Dendritic cell treated with granulocyte-macrophage colony-stimulating factor and Interleukin-4, amounts not matched to agents 40 ng/mL and 50 ng/mL, for 4 days (primary cell): ENCODE data around the gene GBE1.
A peak's percentile ranks its signal among the peaks of the same experiment; 100 is the strongest.
"Not testable (repeated sequence)": the region's sequence is repeated elsewhere in the genome, so short reads cannot be mapped to it uniquely, and the experiment has no call there.

Source experiments
- H3K27ac Mint-ChIP-seq: one replicate; pipeline ENCODE4 v1.8.0; 2022; ENCODE audit warnings: mild to moderate bottlenecking, mixed read lengths
- H3K27me3 Mint-ChIP-seq: one replicate; pipeline ENCODE4 v1.8.0; 2022; ENCODE audit warnings: mild to moderate bottlenecking, mixed read lengths
- H3K36me3 Mint-ChIP-seq: one replicate; pipeline ENCODE4 v1.8.0; 2022; ENCODE audit warnings: low read depth, mixed read lengths
- H3K4me1 Mint-ChIP-seq: one replicate; pipeline ENCODE4 v1.8.0; 2022; ENCODE audit warnings: low read depth, mixed read lengths
- H3K4me3 Mint-ChIP-seq: one replicate; pipeline ENCODE4 v1.8.0; 2022; ENCODE audit warnings: mild to moderate bottlenecking, moderate library complexity, mixed read lengths
- H3K9me3 Mint-ChIP-seq: one replicate; pipeline ENCODE4 v1.8.0; 2022; ENCODE audit warnings: mixed read lengths
- intact Hi-C: fragments of 100-400 bp; cut with micrococcal nuclease; formaldehyde crosslinking; loops from one replicate; pipeline ENCODE4 v1.15.0; 2022

Gene GBE1

DNA sequence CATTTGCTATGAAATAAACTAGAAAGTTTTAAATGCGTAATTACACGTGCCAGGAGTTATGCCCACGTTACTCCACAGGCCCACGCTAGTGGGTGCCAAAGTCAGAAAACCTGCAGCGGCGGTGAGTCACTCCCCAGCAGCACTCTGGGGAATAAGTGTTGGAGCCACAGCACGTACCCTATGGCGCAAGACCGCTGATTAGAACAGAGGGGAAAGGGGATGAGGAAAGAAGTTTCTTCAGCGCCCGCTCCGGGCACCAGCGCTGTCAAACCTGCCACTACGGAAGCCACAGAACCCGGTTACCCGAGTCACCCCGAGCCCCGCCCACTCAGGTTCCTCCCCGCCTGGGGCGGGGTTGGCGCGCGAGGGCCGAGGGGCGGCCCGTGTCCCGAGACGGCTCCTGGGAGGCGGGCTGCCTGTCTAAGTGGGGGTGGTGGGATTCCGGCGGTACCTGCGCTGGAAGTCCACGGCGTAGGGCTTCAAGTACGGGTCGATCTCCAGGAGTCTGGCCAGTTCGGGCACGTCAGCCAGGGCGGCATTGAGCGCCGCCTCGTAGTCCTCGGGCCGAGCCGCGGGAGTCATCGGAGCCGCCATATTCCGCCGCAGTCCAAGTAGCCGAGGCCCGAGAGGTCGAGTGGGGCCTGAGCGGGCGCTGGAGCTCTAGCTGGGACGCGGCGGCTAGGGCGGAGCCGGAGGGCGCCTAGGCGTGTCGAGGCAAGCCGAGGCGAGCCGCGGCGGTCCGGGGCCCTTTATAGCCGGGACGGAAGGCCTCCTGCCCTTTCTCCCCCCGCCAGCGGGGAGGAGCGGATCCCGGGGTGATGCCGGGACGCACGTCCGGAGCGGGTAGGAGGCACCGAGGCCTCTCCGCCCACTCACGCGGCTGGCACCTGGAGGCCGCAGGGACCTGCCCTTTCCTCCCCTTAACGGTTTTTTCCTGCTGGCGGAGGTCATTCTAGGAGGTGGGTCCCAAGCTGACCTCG, at the start of gene GBE1:
TSS of gene GBE1 (minus strand) at position 722 of the 980 bp plus-strand sequence. CDS start at position 594, 128 bp downstream.
- peak within 1 kb of the TSS; percentile 98 for H3K27ac Mint-ChIP-seq
- H3K4me3 Mint-ChIP-seq, result peak within 1 kb of the TSS; percentile 88
- H3K27me3 Mint-ChIP-seq, result no peaks in the 10 kb centered on the region
- peaks cover 26% of the 10 kb centered on the region for H3K4me1 Mint-ChIP-seq
- intact Hi-C loops, result loop anchor here (5.0 kb wide), 2 partner anchors 76 to 371 kb away; no protein-coding TSS in a partner anchor
- no peaks in the 10 kb centered on the region for H3K9me3 Mint-ChIP-seq
- peaks cover 29% of the 10 kb centered on the region for H3K36me3 Mint-ChIP-seq

DNA sequence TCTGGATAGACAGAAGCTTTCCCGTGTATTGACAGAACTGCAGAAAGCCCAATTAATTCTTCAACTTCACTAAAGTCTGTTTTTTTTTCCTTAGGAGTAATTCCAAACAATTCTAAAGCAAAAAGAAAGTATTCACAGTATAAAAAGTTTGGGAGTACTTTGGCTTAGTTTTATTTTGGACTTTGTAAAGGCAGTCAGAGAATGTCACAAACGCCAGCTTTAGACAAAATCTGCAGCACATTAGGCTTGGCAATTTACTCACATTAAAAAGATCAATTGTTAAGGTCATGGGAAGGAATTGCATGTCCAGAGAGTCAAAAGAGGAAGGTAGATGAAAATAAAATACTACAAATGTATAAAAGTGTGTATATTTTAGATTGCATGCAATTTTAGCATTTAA, 47.5 kb upstream of the GBE1 start:
- no peaks in the 10 kb centered on the region for H3K4me1 Mint-ChIP-seq

GRCh38 chr3:81799403-81799802, 38.0 kb upstream of the GBE1 start:
- Mint-ChIP-seq H3K9me3 (no peaks in the 10 kb centered on the region), H3K27me3 (no peaks in the 10 kb centered on the region), H3K27ac (no peak overlapping the region), H3K4me3 (no peak overlapping the region), H3K4me1 (no peaks in the 10 kb centered on the region), H3K36me3 (no peaks in the 10 kb centered on the region)
- intact Hi-C loops, result no loop called here

More for the DNA sequence above, 47.5 kb upstream of the GBE1 start:
- H3K27me3 Mint-ChIP-seq, result no peaks in the 10 kb centered on the region
- intact Hi-C loops, result no loop called here
- H3K27ac Mint-ChIP-seq, result no peak overlapping the region
- H3K36me3 Mint-ChIP-seq, result no peaks in the 10 kb centered on the region
- H3K4me3 Mint-ChIP-seq, result no peak overlapping the region
- peaks cover 17% of the 10 kb centered on the region for H3K9me3 Mint-ChIP-seq

- no peaks in the 10 kb centered on the region for H3K9me3 Mint-ChIP-seq
- no peak overlapping the region for H3K27ac Mint-ChIP-seq
- H3K4me1 Mint-ChIP-seq, result no peaks in the 10 kb centered on the region
- H3K4me3 Mint-ChIP-seq, result no peak overlapping the region
- intact Hi-C loops, result no loop called here
- no peaks in the 10 kb centered on the region for H3K36me3 Mint-ChIP-seq
- no peaks in the 10 kb centered on the region for H3K27me3 Mint-ChIP-seq
Observed at GRCh38 chr3:81793410-81793809, 32.0 kb upstream of the GBE1 start.

DNA sequence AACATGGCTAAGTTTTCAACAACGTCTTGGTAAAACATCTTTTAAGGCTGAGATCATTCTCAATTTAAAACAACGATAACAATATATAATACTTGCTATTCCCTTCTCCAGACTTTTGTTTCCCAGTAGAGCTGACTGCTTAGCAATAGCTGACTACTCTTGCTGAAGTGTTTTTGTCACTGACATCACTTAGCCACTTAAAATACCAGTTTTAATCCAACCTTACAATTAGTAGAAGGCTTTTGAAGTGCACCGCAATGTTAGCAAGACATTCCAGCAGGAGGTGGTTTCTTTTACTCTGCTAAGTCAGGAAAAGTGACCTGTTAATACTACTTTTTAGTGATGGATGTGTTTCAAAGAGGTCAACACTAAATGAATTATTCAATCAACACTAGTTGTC, 28.7 kb upstream of the GBE1 start:
- intact Hi-C loops, result no loop called here
- Mint-ChIP-seq H3K36me3 (no peaks in the 10 kb centered on the region), H3K9me3 (no peaks in the 10 kb centered on the region), H3K27me3 (no peaks in the 10 kb centered on the region), H3K27ac (no peak overlapping the region), H3K4me3 (no peak overlapping the region), H3K4me1 (no peaks in the 10 kb centered on the region)

DNA sequence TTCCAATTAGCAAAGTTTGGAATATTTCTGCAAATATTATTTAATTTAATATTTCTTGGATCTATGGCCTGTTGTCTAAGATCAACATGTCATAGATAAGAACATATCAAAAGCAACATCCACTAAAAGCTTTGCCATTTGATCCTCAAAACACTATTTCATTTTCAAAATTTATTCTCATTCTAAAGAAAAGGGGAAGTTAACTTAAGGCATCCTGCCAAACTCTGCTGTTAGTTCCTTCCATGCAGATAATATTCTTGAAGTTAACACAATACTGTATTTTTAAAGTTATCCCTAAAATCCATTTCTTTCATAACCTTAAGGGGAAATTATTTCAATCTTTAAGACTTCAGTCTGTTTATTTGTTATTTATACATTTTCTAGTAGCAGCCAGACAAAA, 28.2 kb upstream of the GBE1 start:
- no peaks in the 10 kb centered on the region for H3K36me3 Mint-ChIP-seq
- intact Hi-C loops, result no loop called here
- H3K27me3 Mint-ChIP-seq, result no peaks in the 10 kb centered on the region
- no peak overlapping the region for H3K4me3 Mint-ChIP-seq
- no peaks in the 10 kb centered on the region for H3K4me1 Mint-ChIP-seq
- no peaks in the 10 kb centered on the region for H3K9me3 Mint-ChIP-seq
- H3K27ac Mint-ChIP-seq, result no peak overlapping the region

GRCh38 chr3:81788610-81789009, 27.2 kb upstream of the GBE1 start:
- no peaks in the 10 kb centered on the region for H3K27me3 Mint-ChIP-seq
- intact Hi-C loops, result no loop called here
- no peak overlapping the region for H3K27ac Mint-ChIP-seq
- H3K36me3 Mint-ChIP-seq, result no peaks in the 10 kb centered on the region
- H3K9me3 Mint-ChIP-seq, result no peaks in the 10 kb centered on the region
- H3K4me1 Mint-ChIP-seq, result no peaks in the 10 kb centered on the region
- no peak overlapping the region for H3K4me3 Mint-ChIP-seq

GRCh38 chr3:81788044-81788443, 26.6 kb upstream of the GBE1 start:
- no peaks in the 10 kb centered on the region for H3K27me3 Mint-ChIP-seq
- peaks cover 3% of the 10 kb centered on the region for H3K9me3 Mint-ChIP-seq
- no peaks in the 10 kb centered on the region for H3K36me3 Mint-ChIP-seq
- no peak overlapping the region for H3K4me3 Mint-ChIP-seq
- intact Hi-C loops, result no loop called here
- H3K27ac Mint-ChIP-seq, result no peak overlapping the region
- peaks cover 1% of the 10 kb centered on the region for H3K4me1 Mint-ChIP-seq

- H3K4me3 Mint-ChIP-seq, result no peak overlapping the region
- peaks cover 5% of the 10 kb centered on the region for H3K4me1 Mint-ChIP-seq
- intact Hi-C loops, result no loop called here
- H3K36me3 Mint-ChIP-seq, result no peaks in the 10 kb centered on the region
- no peaks in the 10 kb centered on the region for H3K27me3 Mint-ChIP-seq
- no peak overlapping the region for H3K27ac Mint-ChIP-seq
- H3K9me3 Mint-ChIP-seq, result peaks cover 46% of the 10 kb centered on the region
Observed at GRCh38 chr3:81782585-81782984, 21.1 kb upstream of the GBE1 start.

- Mint-ChIP-seq H3K36me3 (no peaks in the 10 kb centered on the region), H3K9me3 (peaks cover 46% of the 10 kb centered on the region), H3K27me3 (no peaks in the 10 kb centered on the region), H3K4me1 (peaks cover 5% of the 10 kb centered on the region), H3K4me3 (no peak overlapping the region), H3K27ac (no peak overlapping the region)
- intact Hi-C loops, result no loop called here
Observed at GRCh38 chr3:81778678-81779182, 17.3 kb upstream of the GBE1 start.

GRCh38 chr3:81776643-81777042, 15.2 kb upstream of the GBE1 start:
- Mint-ChIP-seq H3K4me3 (no peak overlapping the region), H3K27me3 (no peaks in the 10 kb centered on the region), H3K4me1 (no peaks in the 10 kb centered on the region), H3K9me3 (peaks cover 28% of the 10 kb centered on the region), H3K27ac (no peak overlapping the region), H3K36me3 (no peaks in the 10 kb centered on the region)
- intact Hi-C loops, result no loop called here

- intact Hi-C loops, result no loop called here
- H3K4me1 Mint-ChIP-seq, result no peaks in the 10 kb centered on the region
- H3K27me3 Mint-ChIP-seq, result no peaks in the 10 kb centered on the region
- H3K36me3 Mint-ChIP-seq, result no peaks in the 10 kb centered on the region
- H3K9me3 Mint-ChIP-seq, result no peaks in the 10 kb centered on the region
- H3K27ac Mint-ChIP-seq, result no peak overlapping the region
- H3K4me3 Mint-ChIP-seq, result no peak overlapping the region
Observed at GRCh38 chr3:81770710-81771109, 9.3 kb upstream of the GBE1 start.

DNA sequence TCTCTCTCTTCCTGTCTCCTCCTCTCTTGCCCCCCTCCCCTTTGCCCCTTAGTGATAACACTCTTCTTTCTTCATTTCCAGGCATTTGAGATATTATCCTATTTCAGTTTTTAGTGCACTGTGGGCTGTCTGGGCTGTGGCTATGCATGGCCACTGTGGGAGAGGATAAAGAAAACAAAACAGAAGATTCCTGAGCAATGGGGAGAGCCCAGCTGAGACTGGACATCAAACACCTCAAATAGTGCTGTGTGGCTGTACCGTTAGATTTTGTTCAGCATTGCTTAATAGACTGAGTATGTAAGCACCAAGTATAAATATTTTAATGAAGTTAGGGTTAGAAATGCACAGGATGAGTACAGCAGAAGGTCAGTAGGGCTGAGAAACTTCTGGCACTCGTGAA, 7.9 kb upstream of the GBE1 start:
- no peak overlapping the region for H3K27ac Mint-ChIP-seq
- H3K4me3 Mint-ChIP-seq, result no peak overlapping the region
- no peaks in the 10 kb centered on the region for H3K4me1 Mint-ChIP-seq
- H3K27me3 Mint-ChIP-seq, result no peaks in the 10 kb centered on the region
- intact Hi-C loops, result no loop called here
- no peaks in the 10 kb centered on the region for H3K36me3 Mint-ChIP-seq
- H3K9me3 Mint-ChIP-seq, result no peaks in the 10 kb centered on the region

DNA sequence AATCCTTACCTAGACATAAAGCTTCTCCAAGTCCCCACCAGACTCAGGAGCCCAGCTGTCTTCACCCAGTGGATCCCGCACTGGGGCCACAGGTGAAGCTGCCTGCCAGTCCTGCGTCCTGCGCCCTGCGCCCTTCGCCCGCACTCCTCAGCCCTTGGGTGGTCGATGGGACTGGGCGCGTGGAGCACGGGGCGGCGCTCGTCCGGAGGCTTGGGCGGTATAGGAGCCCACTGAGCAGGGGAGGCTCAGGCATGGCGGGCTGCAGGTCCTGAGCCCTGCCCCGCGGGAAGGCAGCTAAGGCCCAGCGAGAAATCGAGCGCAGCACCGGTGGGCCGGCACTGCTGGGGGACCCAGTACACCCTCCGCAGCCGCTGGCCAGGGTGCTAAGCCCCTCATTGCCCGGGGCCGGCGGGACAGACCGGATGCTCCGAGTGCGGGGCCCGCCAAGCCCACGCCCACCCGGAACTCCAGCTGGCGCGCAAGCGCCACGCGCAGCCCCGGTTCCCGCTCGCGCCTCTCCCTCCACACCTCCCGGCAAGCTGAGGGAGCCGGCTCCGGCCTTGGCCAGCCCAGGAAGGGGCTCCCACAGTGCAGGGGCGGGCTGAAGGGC, 5.9 kb upstream of the GBE1 start:
- intact Hi-C loops, H3K9me3 Mint-ChIP-seq, H3K27me3 Mint-ChIP-seq, H3K36me3 Mint-ChIP-seq, H3K4me1 Mint-ChIP-seq, H3K4me3 Mint-ChIP-seq, H3K27ac Mint-ChIP-seq: not testable (repeated sequence)
